Esophagus squamous epithelium (tissue), 4 donors: ENCODE measurements around the gene TLDC2.

ENCODE experiments used
- POLR2A ChIP-seq, 4 donors: fragments of 450-650 bp; IDR thresholded peaks; one replicate each; pipeline ENCODE4 v1.6.1; 2017; ENCODE audit warnings: antibody characterized with exemption in 4 of 4, mild to moderate bottlenecking in 4 of 4, moderate library complexity in 3 of 4
- TF ChIP-seq, protein P1 (sequence below), 6 experiments: fragments of 450-650 bp in 4 of 6; fragments of 200-600 bp in 2 of 6; sonication (generic) in 2 of 6; IDR thresholded peaks; one replicate each; pipeline ENCODE4 v1.5.1; 2016 to 2019; ENCODE audit warnings: antibody characterized with exemption in 6 of 6, mild to moderate bottlenecking in 4 of 6, moderate library complexity in 4 of 6

DNA sequence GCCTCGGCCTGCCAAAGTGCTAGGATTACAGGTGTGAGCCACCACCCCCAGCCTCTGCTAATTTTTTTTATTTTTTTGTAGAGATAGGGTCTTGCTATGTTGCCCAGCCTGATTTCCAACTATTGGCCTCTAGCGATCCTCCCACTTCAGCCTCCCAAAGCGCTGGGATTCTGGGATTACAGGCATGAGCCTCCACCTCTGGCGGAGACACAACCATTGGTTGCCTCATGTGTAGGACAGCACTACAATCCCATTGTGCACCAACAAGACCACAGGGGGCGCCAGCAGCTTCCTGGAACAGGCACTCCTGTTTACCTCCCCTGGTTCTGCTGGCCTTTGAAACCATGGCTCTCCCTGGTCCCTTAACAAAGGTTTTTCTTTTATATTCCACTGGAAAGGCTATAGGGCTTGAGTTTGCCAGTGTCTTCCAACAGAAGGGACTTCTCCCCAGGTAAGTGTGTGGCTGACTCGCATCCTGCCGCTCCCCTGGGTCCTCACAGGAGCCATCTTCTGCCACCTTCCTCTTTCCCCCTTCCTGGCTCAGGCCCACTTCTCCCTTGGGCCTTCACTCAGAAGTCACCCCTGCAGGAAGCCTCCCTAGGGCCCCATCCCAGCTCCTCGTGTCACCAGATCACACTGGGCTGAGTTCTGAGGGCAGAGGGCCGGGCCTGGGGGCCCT is 39.2 kb upstream of the TLDC2 start:
- TF ChIP-seq, protein P1, sequence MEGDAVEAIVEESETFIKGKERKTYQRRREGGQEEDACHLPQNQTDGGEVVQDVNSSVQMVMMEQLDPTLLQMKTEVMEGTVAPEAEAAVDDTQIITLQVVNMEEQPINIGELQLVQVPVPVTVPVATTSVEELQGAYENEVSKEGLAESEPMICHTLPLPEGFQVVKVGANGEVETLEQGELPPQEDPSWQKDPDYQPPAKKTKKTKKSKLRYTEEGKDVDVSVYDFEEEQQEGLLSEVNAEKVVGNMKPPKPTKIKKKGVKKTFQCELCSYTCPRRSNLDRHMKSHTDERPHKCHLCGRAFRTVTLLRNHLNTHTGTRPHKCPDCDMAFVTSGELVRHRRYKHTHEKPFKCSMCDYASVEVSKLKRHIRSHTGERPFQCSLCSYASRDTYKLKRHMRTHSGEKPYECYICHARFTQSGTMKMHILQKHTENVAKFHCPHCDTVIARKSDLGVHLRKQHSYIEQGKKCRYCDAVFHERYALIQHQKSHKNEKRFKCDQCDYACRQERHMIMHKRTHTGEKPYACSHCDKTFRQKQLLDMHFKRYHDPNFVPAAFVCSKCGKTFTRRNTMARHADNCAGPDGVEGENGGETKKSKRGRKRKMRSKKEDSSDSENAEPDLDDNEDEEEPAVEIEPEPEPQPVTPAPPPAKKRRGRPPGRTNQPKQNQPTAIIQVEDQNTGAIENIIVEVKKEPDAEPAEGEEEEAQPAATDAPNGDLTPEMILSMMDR (IDR thresholded peaks at IDR 0.05) = peak in 5 of 6 experiments; percentile 20 to 47 (median 29)
- no peak for TF ChIP-seq POLR2A (IDR thresholded peaks at IDR 0.05)
